ENCODE data around the gene TMEM53.
A peak's percentile ranks its signal among the peaks of the same experiment; 100 is the strongest.
"Not testable (repeated sequence)": the region's sequence is repeated elsewhere in the genome, so short reads cannot be mapped to it uniquely, and the experiment has no call there.

The TMEM53 gene

GRCh38 chr1:44672254-44672955 is 1.9 kb downstream of the TMEM53 start:
- no peak for DNase-seq

GRCh38 chr1:44670751-44671640 is 3.3 kb downstream of the TMEM53 start:
- DNase-seq, result no peak

GRCh38 chr1:44666719-44667118 is 7.6 kb downstream of the TMEM53 start:
- not testable (repeated sequence) for DNase-seq

GRCh38 chr1:44664730-44665370 is 9.4 kb downstream of the TMEM53 start:
- DNase-seq, result no peak

GRCh38 chr1:44663417-44663816 is 10.9 kb downstream of the TMEM53 start:
- DNase-seq, result no peak

- DNase-seq, result no peak
Observed at GRCh38 chr1:44662683-44663030, 11.6 kb downstream of the TMEM53 start.

GRCh38 chr1:44661781-44662682 is 12.2 kb downstream of the TMEM53 start:
- DNase-seq, result no peak

GRCh38 chr1:44660176-44660575 is 14.1 kb downstream of the TMEM53 start:
- DNase-seq, result no peak

GRCh38 chr1:44659566-44659965 is 14.7 kb downstream of the TMEM53 start:
- DNase-seq, result no peak

- DNase-seq, result no peak
Observed at GRCh38 chr1:44655609-44656008, 18.7 kb downstream of the TMEM53 start.

- DNase-seq, result no peak
Observed at GRCh38 chr1:44654621-44655187, 19.6 kb downstream of the TMEM53 start.

- no peak for DNase-seq
Observed at GRCh38 chr1:44653107-44653964, 20.9 kb downstream of the TMEM53 start.

GRCh38 chr1:44652445-44653106 is 21.7 kb downstream of the TMEM53 start:
- DNase-seq, result no peak

GRCh38 chr1:44651069-44651468 is 23.2 kb downstream of the TMEM53 start:
- no peak for DNase-seq

GRCh38 chr1:44650159-44650831 is 24.0 kb downstream of the TMEM53 start:
- DNase-seq, result peak; percentile 36

- no peak for DNase-seq
Observed at GRCh38 chr1:44649788-44650158, 24.5 kb downstream of the TMEM53 start.

- DNase-seq, result no peak
Observed at GRCh38 chr1:44648529-44649250, 25.6 kb downstream of the TMEM53 start.

- DNase-seq, result no peak
Observed at GRCh38 chr1:44647896-44648295, 26.4 kb downstream of the TMEM53 start.
